Measurements from ENCODE around the gene OXSM.

The OXSM gene

DNA sequence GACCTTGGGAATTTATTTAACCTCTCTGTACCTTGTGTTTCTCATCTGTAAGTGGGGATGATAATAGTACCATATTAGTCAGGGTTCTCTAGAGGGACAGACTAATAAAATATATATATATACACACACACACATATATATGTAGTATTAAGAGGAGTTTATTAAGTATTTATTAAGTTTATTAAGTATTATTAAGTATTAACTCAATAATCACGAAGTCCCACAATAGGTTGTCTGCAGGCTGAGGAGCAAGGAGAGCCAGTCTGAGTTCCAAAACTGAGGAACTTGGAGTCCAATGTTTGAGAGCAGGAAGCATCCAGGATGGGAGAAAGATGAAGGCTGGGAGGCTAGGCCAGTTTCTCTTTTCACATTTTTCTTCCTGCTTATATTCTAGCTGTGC is 14.8 kb downstream of the OXSM start:
- no peak for DNase-seq

DNA sequence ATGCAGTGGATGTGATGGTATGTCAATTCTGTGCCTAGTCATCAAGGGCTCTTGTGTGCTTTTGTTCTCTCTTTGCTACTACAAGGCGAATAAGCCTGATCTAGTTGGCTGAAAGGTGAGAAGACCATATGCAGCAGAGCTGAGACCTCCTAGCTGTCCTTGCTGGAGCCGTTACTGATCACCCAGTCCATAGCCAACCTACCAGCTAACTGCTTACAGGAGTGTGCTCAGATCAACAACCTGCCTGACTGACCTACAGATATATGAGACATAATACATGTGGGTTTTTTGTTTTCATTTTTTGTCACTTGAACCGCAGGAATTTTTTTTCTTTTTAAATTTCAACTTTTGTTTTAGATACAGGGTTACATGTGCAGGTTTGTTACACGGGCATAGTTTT is 22.8 kb downstream of the OXSM start:
- DNase-seq, result no peak

GRCh38 chr3:25817107-25817506 is 27.2 kb downstream of the OXSM start:
- DNase-seq, result no peak

DNA sequence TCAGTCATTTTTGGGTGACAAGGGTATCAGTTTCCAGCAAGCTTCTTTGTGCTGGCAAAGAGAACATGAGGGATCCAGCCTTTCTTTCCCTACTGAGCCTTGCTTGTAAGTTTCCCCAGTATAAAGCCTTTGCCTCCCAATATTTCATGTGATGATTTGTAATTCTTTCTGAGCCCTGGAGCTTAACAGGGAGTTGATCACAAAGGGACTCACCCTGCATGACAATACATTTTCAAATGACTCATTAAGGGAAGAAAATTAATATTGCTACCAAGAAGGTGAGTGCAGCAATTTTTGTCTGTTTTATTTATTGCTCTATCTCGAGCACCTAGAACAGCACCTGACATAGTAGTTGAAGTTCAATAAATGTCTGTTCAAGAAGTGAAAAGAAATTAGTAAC is 27.7 kb downstream of the OXSM start:
- no peak for DNase-seq

DNA sequence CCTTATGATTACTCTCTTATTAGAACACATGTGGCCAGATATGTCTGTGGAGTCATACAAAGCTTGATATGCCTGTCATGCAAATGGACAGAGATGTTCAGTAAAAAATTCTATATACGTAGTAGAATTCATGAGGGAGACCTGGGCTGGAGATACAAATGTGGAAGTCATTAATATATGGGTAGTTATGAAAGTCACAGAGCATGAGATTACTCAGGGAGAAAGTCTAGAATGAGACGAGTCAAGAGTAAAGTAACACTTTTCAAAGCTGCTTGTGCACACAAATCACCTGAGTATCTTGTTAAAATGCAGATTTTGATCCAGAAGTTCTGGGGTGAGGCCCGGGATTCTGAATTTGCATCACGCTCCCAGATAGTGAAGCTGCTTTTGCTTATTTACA is 28.4 kb downstream of the OXSM start:
- DNase-seq, result no peak

GRCh38 chr3:25820366-25820765 is 30.5 kb downstream of the OXSM start:
- DNase-seq, result no peak

DNA sequence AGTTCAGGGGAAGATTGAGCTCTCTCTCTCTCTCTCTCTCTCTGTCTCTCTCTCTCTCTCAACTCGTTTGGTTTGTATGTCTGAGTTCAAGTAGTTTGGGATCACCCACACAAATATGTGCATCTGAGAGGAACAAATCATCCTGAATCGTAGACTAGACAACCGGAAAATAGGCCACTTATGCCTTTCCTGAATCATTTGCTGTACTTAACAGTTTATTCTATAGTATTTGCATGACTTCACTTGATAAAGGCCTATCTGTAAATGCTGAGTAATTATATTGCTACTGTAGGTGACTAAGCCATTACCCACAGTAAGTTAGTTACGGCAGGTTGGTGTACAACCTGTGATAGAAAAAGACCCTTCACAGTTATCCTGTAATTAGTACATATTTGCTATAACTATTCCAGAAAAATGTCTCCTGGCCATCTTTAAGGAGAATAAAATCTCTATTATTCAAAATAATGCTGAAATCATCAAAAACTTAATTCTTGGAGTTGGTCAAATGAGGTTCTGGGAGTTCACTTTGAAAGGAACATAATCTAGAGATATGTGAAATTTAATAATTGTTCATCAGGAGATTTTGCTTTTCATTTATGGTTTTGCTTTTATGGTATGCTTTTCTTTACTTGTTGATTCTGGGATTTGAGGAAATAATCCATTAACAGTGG is 31.1 kb downstream of the OXSM start:
- DNase-seq, result no peak

- DNase-seq, result no peak
Observed at GRCh38 chr3:25821746-25822573, 32.1 kb downstream of the OXSM start.

DNA sequence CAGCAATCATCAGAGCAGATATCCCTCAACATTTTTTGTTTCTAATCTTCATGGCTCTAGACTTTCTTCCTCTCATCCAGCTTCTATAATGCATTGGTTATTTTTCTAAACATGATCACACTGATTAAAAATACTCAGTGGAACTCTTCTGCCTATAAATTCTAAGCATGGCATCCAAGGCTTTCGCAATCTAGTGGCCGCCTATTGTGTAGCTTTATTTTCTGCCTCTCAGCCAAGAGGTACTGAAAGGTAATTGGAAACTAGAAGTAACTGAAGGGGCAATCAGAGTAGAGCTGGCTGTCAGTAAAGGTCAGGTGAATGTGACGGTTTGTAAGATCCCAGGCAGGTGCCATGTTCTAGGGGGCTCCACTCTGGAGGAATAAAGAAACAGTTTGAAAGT is 33.4 kb downstream of the OXSM start:
- no peak for DNase-seq

GRCh38 chr3:25826510-25826909 is 36.6 kb downstream of the OXSM start:
- no peak for DNase-seq

DNA sequence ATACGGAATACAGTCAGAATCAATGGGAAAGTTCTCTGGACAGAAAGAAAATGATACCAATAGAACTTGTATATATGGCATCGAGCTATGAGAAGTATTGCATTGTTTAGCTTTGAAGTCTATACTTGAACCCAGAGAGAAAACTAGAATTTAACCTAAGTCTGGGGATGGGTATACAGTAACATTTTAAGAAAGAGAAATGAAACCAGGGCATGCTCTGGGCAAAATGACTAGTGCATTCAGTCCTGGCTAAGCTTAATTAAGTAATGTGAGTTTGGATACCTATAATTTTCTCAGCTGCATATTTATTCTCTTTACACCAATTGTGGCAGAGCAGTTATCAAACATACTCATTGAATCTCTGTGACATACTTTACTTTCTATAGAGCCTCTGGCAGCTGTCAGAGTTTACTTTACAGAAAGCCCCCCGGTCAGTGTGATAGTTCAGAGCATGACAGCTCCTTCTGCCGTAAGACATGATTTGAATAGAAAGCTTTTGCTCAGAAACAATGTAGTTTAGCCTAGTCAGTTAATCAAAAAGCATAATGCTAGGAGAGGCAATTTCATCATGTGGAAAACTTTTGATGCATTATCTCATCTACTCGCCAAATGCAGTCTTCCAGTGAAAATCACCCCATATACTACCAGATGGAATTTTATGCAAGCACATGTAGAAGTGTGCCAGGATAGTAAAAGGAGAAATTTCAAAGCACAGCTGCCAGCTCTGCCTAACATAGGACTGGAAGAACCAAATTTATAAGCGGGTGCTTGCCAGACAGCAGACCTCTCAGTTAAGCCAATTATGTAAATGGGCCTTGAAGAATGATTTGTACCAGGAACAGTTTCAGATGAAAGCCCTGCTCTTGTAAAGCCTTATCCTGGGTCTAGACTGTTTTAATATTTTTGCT is 40.7 kb downstream of the OXSM start:
- no peak for DNase-seq

DNA sequence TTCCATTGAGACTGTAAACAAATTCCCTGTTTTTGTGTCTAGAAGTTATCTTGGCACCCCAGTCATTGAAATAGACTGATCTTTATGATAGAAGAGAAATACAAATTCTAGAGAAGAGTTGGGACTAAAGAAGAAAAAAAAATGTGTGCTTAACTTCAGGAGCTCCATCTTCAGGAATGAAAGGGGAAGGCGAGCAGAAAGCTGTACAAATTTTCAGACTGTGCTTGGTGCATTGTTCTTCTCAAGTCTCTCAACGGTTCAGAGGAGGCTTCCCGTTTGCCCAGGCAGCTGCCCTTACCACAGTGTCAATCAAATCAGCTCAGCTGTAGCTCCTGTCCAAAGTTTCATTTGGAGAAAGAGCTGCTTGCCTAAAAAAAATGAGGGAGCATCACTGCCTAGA is 41.7 kb downstream of the OXSM start:
- no peak for DNase-seq

DNA sequence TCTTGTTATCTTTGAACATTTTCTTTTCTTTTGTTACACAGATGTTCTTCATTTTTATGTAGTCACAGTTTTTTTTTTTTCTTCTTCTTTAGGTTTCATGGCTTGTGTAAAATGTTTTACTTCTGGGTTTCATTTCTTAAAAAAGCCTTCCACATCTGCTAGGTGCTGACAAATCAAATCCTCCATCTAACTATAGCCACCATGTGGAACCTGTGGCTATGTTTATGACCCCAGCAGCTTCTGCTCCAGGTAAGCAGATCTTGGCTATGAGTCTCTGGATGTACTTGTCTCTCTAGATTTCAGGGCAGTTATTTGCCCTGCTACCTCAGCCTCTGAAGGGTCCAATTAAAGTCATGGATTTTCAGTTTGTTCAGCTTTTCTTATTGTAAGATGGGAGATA is 44.5 kb downstream of the OXSM start:
- no peak for DNase-seq

DNA sequence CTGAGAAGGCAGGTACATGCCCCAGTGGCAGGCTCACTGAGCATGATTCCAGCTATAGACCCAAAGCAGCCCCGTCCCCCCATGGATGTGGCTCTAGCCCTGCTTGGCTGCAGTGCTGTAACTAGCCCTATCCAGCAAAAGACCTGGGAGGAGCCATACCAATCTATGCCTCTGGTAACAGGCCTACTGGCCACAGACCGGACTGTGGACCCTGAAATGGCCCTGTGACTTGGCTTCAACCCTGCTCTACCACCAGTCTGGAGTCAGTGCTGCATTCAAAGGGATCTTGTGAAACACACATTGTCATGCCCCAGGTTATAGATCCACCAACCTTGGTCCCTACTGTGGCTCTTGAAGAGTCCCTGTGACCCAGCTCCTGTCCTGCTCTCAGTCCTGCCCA is 46.7 kb downstream of the OXSM start:
- no peak for DNase-seq

DNA sequence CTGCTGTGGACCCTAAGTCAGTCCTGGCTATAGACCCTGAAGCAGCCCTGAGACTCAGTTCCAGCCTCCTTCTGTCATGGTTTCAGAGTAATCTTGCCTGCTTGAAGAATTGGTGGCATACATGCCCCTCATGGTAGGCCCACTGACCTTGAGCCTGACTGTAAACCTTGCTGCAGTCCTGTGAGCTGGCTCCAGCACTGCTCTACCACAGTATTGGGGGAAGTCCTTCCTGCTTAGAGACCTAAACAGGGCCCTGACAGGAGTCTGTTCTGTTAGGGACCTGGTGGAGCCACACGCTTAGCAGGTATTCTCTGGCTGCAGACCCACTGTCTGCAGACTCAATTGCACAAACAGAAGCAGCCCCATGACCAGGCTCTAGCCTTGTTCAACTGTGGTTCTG is 47.1 kb downstream of the OXSM start:
- no peak for DNase-seq

DNA sequence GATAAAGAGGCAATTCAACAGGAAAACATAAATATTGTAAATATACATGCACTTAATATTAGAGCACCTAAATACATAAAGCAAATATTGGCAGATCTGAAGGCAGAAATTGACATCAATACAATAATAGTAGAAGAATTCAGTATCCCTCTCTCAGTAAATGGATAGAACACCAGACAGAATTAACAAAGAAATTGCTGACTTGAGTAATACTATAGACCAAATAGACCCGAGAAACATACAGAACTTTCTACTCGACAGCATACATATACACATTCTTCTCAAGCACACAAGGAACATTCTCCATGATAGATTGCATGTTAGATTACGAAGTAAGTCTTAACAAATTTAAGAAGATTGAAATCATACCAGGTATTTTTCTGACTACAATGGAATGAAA is 50.2 kb downstream of the OXSM start:
- DNase-seq, result no peak

- no peak for DNase-seq
Observed at GRCh38 chr3:25843332-25843731, 53.4 kb downstream of the OXSM start.
